ENCODE results near the gene BCL2L15. TPM values are rescaled to one million over a fixed set of nuclear protein-coding genes. Genes with fewer than 3 reads are reported as not detected.
A peak's percentile ranks its signal among the peaks of the same experiment; 100 is the strongest.

Gene BCL2L15
- total RNA-seq, 1 donor from 2014 or later = not detected

DNA sequence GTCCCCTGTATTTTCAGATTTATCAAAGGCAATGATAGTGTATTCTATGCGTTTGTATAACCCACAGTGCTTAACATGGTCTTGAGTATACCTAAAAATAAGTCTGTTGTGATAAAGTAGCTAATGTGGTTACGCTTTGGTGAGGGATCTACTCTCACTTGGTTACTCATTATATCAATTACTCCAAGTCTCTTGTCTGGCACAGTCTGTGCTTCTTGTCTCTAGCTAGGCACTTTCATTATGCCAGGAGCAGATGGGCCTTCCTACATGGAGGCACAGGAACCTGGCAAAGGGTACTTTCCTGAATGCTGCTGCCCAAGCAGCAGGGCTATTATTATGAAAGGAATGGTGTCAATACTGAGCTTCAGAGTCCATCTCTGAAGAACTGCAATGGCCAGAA is 11.7 kb downstream of the BCL2L15 start:
- H3K27ac ChIP-seq (replicated peaks) = no peak overlapping the region
- H3K4me3 ChIP-seq = no peak overlapping the region
- H3K4me1 ChIP-seq = no peaks in the 10 kb centered on the region
- H3K36me3 ChIP-seq = no peaks in the 10 kb centered on the region
- no peaks in the 10 kb centered on the region for H3K27me3 ChIP-seq (ENCODE audit: low read depth)
- intact Hi-C loops (cut with micrococcal nuclease) = no loop called here
- TF ChIP-seq, protein P1, sequence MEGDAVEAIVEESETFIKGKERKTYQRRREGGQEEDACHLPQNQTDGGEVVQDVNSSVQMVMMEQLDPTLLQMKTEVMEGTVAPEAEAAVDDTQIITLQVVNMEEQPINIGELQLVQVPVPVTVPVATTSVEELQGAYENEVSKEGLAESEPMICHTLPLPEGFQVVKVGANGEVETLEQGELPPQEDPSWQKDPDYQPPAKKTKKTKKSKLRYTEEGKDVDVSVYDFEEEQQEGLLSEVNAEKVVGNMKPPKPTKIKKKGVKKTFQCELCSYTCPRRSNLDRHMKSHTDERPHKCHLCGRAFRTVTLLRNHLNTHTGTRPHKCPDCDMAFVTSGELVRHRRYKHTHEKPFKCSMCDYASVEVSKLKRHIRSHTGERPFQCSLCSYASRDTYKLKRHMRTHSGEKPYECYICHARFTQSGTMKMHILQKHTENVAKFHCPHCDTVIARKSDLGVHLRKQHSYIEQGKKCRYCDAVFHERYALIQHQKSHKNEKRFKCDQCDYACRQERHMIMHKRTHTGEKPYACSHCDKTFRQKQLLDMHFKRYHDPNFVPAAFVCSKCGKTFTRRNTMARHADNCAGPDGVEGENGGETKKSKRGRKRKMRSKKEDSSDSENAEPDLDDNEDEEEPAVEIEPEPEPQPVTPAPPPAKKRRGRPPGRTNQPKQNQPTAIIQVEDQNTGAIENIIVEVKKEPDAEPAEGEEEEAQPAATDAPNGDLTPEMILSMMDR (IDR thresholded peaks at IDR 0.05; ENCODE audit: borderline replicate concordance) = no peak
- DNase-seq = no peak
- no peaks in the 10 kb centered on the region for H3K9me3 ChIP-seq (replicated peaks)

DNA sequence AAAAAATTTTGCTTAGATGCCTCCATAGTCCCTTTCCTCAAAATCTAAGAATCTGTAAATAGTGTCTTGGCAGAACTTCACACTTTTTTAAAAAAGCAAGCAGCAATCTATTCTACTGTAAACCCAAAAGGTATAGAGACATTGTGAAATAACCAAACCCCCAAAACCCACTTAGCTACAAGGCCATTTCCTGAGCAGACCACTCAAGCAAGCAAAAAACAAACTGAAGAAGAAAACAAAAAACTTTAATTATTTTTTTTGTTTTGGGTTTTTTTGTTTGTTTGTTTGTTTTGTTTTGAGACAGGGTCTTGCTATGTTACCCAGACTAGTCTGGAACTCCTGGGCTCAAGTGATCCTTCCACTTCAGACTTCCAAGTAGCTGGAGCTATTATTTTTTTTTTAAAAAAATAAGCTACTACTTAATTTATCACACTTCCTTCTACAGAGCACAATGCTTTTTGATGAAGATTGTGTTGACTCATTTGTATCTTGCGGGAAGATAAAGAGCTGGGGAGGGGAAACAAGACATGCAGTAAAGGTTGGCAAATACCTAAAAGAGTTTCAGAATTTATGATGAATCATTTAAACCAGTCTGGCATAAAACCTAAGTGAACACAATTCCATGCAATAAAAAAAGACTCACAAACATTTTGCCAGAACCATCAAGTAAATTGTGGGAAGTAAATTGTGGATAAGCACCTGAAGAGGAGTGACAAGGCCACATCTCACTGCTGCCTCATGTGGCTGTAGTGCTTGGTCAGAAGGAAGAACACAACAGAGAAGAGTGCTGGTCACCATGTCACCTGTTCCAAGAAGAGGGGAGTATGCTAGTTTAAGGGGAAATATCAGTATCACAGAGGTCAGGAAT is 13.1 kb downstream of the BCL2L15 start:
- H3K9me3 ChIP-seq (replicated peaks) = no peaks in the 10 kb centered on the region
- no peaks in the 10 kb centered on the region for H3K36me3 ChIP-seq
- intact Hi-C loops (cut with micrococcal nuclease) = no loop called here
- TF ChIP-seq, protein P1 (IDR thresholded peaks at IDR 0.05; ENCODE audit: borderline replicate concordance) = no peak
- no peak overlapping the region for H3K27ac ChIP-seq (replicated peaks)
- H3K27me3 ChIP-seq (ENCODE audit: low read depth) = no peaks in the 10 kb centered on the region
- no peak for DNase-seq
- H3K4me1 ChIP-seq = no peaks in the 10 kb centered on the region
- no peak overlapping the region for H3K4me3 ChIP-seq

DNA sequence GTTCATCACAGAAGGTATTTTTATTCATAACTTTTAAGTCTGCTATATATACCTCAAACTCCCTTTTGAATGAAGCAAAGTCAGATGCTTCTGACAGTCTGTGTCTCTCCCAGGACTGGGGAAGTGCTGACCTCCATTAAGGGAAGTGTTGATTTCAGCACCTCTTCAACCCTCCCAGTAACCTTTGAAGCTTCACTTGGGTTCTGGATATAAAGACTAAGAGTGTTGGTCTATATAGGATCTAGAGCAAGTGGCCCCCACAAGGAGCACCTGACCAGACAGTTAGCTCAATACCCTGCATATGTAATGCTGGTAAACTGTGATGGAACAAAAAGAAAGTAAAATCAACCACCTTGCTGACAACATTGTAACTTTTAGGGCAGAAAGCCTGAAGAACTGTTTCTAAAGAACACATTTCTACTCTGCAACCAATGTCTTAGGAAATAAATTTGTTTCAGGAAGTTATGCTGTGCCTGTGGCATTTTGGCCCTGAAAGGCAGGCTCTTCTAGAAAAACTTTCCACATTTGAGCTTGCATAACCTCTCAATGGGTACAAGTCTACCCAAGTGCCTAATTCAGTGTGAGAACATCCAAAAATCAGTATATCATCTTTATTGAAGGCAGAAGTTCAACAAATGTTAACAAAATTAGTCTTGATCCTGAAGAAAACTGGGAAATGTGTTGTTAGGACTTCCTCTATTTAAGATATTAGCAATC is 15.0 kb downstream of the BCL2L15 start:
- Histone ChIP-seq H3K4me3 (no peak overlapping the region), H3K27ac (replicated peaks) (peak overlapping the region; percentile 32), H3K4me1 (no peaks in the 10 kb centered on the region), H3K27me3 (ENCODE audit: low read depth) (no peaks in the 10 kb centered on the region), H3K9me3 (replicated peaks) (no peaks in the 10 kb centered on the region), H3K36me3 (no peaks in the 10 kb centered on the region)
- intact Hi-C loops (cut with micrococcal nuclease) = no loop called here
- DNase-seq = no peak
- TF ChIP-seq, protein P1 (IDR thresholded peaks at IDR 0.05; ENCODE audit: borderline replicate concordance) = no peak

DNA sequence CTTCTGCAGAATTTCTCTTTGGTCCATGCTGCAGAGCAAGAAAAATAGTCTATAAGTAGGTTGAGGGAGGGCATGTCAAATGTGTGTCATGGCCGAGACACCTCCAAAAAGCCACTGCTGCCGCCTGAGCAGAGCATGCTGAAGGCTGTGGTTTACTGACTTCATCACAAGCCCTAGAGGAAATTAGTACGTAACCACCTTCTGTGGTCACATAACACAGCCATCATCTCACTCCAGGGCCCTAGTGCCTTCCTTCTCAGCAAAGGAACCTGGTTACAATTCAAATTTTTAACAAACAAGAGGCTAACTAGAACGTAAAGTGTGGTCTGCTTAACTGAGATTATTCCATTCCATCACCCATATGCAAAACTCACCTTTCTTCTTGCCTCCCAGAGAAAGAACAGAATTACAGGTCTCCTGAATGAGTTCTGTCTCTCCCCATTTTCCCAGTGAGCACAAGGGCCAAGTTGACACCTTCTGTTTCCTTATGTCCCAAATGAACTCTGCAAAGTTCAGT is 15.7 kb downstream of the BCL2L15 start, which contains the start of gene PTPN22:
Gene PTPN22 (minus strand): TSS at position 116 of the 517 bp plus-strand sequence.
- Histone ChIP-seq H3K4me1 (no peaks in the 10 kb centered on the region), H3K9me3 (replicated peaks) (no peaks in the 10 kb centered on the region), H3K4me3 (no peak within 1 kb of the TSS), H3K27me3 (ENCODE audit: low read depth) (no peaks in the 10 kb centered on the region), H3K36me3 (no peaks in the 10 kb centered on the region), H3K27ac (replicated peaks) (peak within 1 kb of the TSS; percentile 32)
- intact Hi-C loops (cut with micrococcal nuclease) = no loop called here
- TF ChIP-seq, protein P1 (IDR thresholded peaks at IDR 0.05; ENCODE audit: borderline replicate concordance) = no peak
- no peak for DNase-seq

DNA sequence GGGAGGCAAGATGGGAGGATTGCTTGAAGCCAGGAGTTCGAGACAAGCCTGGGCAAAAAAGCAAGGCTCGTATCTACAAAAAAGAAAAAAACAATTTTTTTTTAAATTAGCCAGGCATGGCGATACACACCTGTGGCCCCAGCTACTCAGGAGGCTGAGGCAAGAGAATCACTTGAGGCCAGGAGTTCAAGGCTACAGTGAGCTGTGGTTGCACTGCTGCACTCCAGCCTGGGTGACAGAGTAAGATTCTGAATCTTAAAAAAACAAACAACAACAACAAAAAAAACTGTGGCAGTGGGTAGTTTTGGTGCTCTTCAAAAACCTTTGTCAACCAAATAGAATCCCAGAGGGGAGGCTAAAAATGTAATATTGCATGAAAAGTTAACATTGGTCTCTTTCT is 16.6 kb downstream of the BCL2L15 start:
- DNase-seq = no peak
- no peak overlapping the region for H3K4me3 ChIP-seq
- no peaks in the 10 kb centered on the region for H3K4me1 ChIP-seq
- no peaks in the 10 kb centered on the region for H3K36me3 ChIP-seq
- H3K27ac ChIP-seq (replicated peaks) = no peak overlapping the region
- TF ChIP-seq, protein P1 (IDR thresholded peaks at IDR 0.05; ENCODE audit: borderline replicate concordance) = no peak
- intact Hi-C loops (cut with micrococcal nuclease) = no loop called here
- no peaks in the 10 kb centered on the region for H3K9me3 ChIP-seq (replicated peaks)
- no peaks in the 10 kb centered on the region for H3K27me3 ChIP-seq (ENCODE audit: low read depth)

Measured in left ventricle myocardium inferior (tissue), 1 donor.